HEK293 (cell line): Measurements from ENCODE around the gene DNAI7.

Source experiments
- CTCF ChIA-PET: fragments of 350-600 bp; formaldehyde crosslinking; extraction: SDS; loops from one replicate; lab custom pipeline; 2021; ENCODE audit warnings: antibody characterized with exemption; lab: Yijun Ruan, JAX
- POLR2A ChIA-PET: fragments of 300-600 bp; formaldehyde crosslinking; extraction: SDS; loops from one replicate; lab custom pipeline; 2020; ENCODE audit warnings: antibody characterized with exemption, inconsistent platforms; lab: Yijun Ruan, JAX
- H3K27ac ChIP-seq: fragments of 200-500 bp; sonication (Bioruptor generic); 2 replicates; pipeline ENCODE4 v1.5.1; 2014; ENCODE audit warnings: low read depth, low read length, control low read depth, inconsistent platforms; ENCODE audit errors: extremely low read depth
- H3K36me3 ChIP-seq, 2 experiments: fragments of 200-500 bp in 1 of 2; sonication (Bioruptor generic) in 1 of 2; 1 replicate in 1 of 2; 2 replicates in 1 of 2; pipeline ENCODE4 v1.5.1; 2014 to 2017; ENCODE audit warnings: inconsistent platforms in 2 of 2, low read length in 2 of 2; ENCODE audit not compliant: control insufficient read depth in 2 of 2, insufficient read depth in 1 of 2
- H3K4me1 ChIP-seq: fragments of 200-500 bp; sonication (Bioruptor generic); 2 replicates; pipeline ENCODE4 v1.5.1; 2014; ENCODE audit warnings: mild to moderate bottlenecking, low read length, inconsistent platforms; ENCODE audit not compliant: control insufficient read depth, insufficient read depth
- H3K4me3 ChIP-seq: 2 replicates; pipeline ENCODE4 v1.5.1; 2011; ENCODE audit warnings: low read depth, mild to moderate bottlenecking, control low read depth, low read length, moderate library complexity
- H3K9me3 ChIP-seq: fragments of 200-500 bp; sonication (Bioruptor generic); 2 replicates; pipeline ENCODE4 v1.5.1; 2014; ENCODE audit warnings: low read depth, low read length, inconsistent platforms; ENCODE audit not compliant: control insufficient read depth, insufficient read depth
- BCL6B ChIP-seq: fragments of 450-650 bp; formaldehyde crosslinking; IDR thresholded peaks from 2 replicates; pipeline ENCODE4 v1.5.1; 2017; ENCODE audit warnings: missing biosample characterization, missing genetic modification characterization
- KLF10 ChIP-seq: fragments of 450-650 bp; IDR thresholded peaks from 2 replicates; pipeline ENCODE4 v1.5.1; 2018; ENCODE audit warnings: missing biosample characterization, mild to moderate bottlenecking, missing genetic modification characterization
- SCRT2 ChIP-seq: fragments of 450-650 bp; formaldehyde crosslinking; IDR thresholded peaks from 2 replicates; pipeline ENCODE4 v1.5.1; 2016; ENCODE audit warnings: missing biosample characterization, missing genetic modification characterization
- ZBTB20 ChIP-seq: fragments of 450-650 bp; formaldehyde crosslinking; IDR thresholded peaks from 2 replicates; pipeline ENCODE4 v1.5.1; 2016; ENCODE audit warnings: missing biosample characterization, missing genetic modification characterization
- ZNF114 ChIP-seq: fragments of 450-650 bp; formaldehyde crosslinking; IDR thresholded peaks from 2 replicates; pipeline ENCODE4 v1.5.0; 2017; ENCODE audit warnings: missing biosample characterization, missing genetic modification characterization
- ZNF223 ChIP-seq: fragments of 450-650 bp; formaldehyde crosslinking; IDR thresholded peaks from 2 replicates; pipeline ENCODE4 v1.5.1; 2016; ENCODE audit warnings: missing biosample characterization, missing genetic modification characterization
- ZNF24 ChIP-seq: fragments of 450-650 bp; formaldehyde crosslinking; IDR thresholded peaks from 2 replicates; pipeline ENCODE4 v1.5.1; 2016; ENCODE audit warnings: missing biosample characterization, missing genetic modification characterization
- ZNF266 ChIP-seq: fragments of 450-650 bp; formaldehyde crosslinking; IDR thresholded peaks from 2 replicates; pipeline ENCODE4 v1.5.1; 2016; ENCODE audit warnings: missing biosample characterization, missing genetic modification characterization, low read depth
- ZNF473 ChIP-seq: fragments of 450-650 bp; formaldehyde crosslinking; IDR thresholded peaks from 2 replicates; pipeline ENCODE4 v1.5.1; 2017; ENCODE audit warnings: missing biosample characterization, missing genetic modification characterization
- ZNF513 ChIP-seq: fragments of 450-650 bp; IDR thresholded peaks from 2 replicates; pipeline ENCODE4 v1.5.1; 2018; ENCODE audit warnings: missing biosample characterization, missing genetic modification characterization
- ZNF514 ChIP-seq: fragments of 450-650 bp; formaldehyde crosslinking; IDR thresholded peaks from 2 replicates; pipeline ENCODE4 v1.5.1; 2016; ENCODE audit warnings: missing biosample characterization, missing genetic modification characterization
- ZNF558 ChIP-seq: fragments of 450-650 bp; formaldehyde crosslinking; IDR thresholded peaks from 2 replicates; pipeline ENCODE4 v1.5.1; 2016; ENCODE audit warnings: missing biosample characterization, missing genetic modification characterization
- ZNF626 ChIP-seq: fragments of 450-650 bp; sonication (Bioruptor Pico); formaldehyde crosslinking; IDR thresholded peaks from 2 replicates; pipeline ENCODE4 v1.5.1; 2018; ENCODE audit warnings: missing biosample characterization, missing genetic modification characterization, inconsistent platforms
- ZSCAN30 ChIP-seq: fragments of 450-650 bp; IDR thresholded peaks from 2 replicates; pipeline ENCODE4 v1.5.1; 2018; ENCODE audit warnings: missing biosample characterization, mild to moderate bottlenecking, missing genetic modification characterization, moderate library complexity
- ZXDB ChIP-seq: fragments of 450-650 bp; formaldehyde crosslinking; IDR thresholded peaks from 2 replicates; pipeline ENCODE4 v1.5.1; 2016; ENCODE audit warnings: missing biosample characterization, missing genetic modification characterization
- TF ChIP-seq, protein P1 (sequence below): fragments of 450-650 bp; formaldehyde crosslinking; IDR thresholded peaks from 2 replicates; pipeline ENCODE4 v1.5.1; 2017; ENCODE audit warnings: missing biosample characterization, mild to moderate bottlenecking, missing genetic modification characterization, moderate library complexity
- TF ChIP-seq, protein P2 (sequence below): fragments of 450-650 bp; formaldehyde crosslinking; IDR thresholded peaks from 2 replicates; pipeline ENCODE4 v1.5.0; 2017; ENCODE audit warnings: missing biosample characterization, missing genetic modification characterization, borderline replicate concordance

DNAI7 gene

DNA sequence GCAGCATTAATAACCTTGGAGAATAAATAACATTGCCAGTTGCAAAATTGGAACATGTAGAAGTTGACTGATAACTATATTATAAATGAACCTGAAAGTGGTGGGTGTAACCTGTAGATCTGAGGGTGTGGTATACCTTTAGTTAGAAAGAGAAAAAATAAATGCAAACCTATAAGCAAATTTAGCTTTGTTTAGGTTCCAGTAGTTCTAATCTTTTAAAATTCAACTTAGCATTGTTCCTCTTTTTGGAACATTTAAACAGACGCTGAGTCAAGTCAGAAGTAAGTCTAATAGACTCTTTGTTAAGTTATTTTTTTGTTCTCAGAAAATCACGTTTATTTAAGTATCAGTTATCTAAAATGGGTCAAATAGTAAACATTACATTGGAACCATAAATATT is 120.0 kb downstream of the DNAI7 start:
- H3K27ac ChIP-seq = no peak overlapping the region
- CTCF ChIA-PET = no interaction called here
- H3K4me3 ChIP-seq = no peak overlapping the region
- H3K36me3 ChIP-seq = no peaks in the 10 kb centered on the region
- POLR2A ChIA-PET = interaction anchor here (0.6 kb wide), 1 partner anchor 14 kb away, joined by 6 read pairs; no protein-coding TSS in a partner anchor
- no peak for TF ChIP-seq ZNF513 (tag by site-specific recombination)
- no peak for TF ChIP-seq ZSCAN30 (tag by site-specific recombination)
- no peak for TF ChIP-seq ZNF514
- TF ChIP-seq ZXDB (tag by site-specific recombination) = no peak
- no peak for TF ChIP-seq ZBTB20
- TF ChIP-seq, protein P1, sequence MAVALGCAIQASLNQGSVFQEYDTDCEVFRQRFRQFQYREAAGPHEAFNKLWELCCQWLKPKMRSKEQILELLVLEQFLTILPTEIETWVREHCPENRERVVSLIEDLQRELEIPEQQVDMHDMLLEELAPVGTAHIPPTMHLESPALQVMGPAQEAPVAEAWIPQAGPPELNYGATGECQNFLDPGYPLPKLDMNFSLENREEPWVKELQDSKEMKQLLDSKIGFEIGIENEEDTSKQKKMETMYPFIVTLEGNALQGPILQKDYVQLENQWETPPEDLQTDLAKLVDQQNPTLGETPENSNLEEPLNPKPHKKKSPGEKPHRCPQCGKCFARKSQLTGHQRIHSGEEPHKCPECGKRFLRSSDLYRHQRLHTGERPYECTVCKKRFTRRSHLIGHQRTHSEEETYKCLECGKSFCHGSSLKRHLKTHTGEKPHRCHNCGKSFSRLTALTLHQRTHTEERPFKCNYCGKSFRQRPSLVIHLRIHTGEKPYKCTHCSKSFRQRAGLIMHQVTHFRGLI (tag by site-specific recombination) = no peak
- TF ChIP-seq, protein P2, sequence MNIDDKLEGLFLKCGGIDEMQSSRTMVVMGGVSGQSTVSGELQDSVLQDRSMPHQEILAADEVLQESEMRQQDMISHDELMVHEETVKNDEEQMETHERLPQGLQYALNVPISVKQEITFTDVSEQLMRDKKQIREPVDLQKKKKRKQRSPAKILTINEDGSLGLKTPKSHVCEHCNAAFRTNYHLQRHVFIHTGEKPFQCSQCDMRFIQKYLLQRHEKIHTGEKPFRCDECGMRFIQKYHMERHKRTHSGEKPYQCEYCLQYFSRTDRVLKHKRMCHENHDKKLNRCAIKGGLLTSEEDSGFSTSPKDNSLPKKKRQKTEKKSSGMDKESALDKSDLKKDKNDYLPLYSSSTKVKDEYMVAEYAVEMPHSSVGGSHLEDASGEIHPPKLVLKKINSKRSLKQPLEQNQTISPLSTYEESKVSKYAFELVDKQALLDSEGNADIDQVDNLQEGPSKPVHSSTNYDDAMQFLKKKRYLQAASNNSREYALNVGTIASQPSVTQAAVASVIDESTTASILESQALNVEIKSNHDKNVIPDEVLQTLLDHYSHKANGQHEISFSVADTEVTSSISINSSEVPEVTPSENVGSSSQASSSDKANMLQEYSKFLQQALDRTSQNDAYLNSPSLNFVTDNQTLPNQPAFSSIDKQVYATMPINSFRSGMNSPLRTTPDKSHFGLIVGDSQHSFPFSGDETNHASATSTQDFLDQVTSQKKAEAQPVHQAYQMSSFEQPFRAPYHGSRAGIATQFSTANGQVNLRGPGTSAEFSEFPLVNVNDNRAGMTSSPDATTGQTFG (tag by site-specific recombination) = no peak
- no peak for TF ChIP-seq ZNF626 (tag by site-specific recombination)
- TF ChIP-seq ZNF24 (tag by site-specific recombination) = no peak
- no peak for TF ChIP-seq ZNF223 (tag by site-specific recombination)
- H3K4me1 ChIP-seq = no peaks in the 10 kb centered on the region
- H3K9me3 ChIP-seq = no peaks in the 10 kb centered on the region

- CTCF ChIA-PET = no interaction called here
- TF ChIP-seq SCRT2 (tag by site-specific recombination) (no peak), ZXDB (tag by site-specific recombination) (no peak), ZNF266 (no peak), BCL6B (tag by site-specific recombination) (no peak), ZNF558 (no peak), KLF10 (tag by site-specific recombination) (no peak), ZNF114 (tag by site-specific recombination) (no peak), ZNF473 (tag by site-specific recombination) (no peak)
- TF ChIP-seq, protein P2 (tag by site-specific recombination) = no peak
- no peaks in the 10 kb centered on the region for H3K4me1 ChIP-seq
- H3K9me3 ChIP-seq = no peaks in the 10 kb centered on the region
- no peaks in the 10 kb centered on the region for H3K36me3 ChIP-seq
- POLR2A ChIA-PET = no interaction called here
- no peak overlapping the region for H3K4me3 ChIP-seq
- H3K27ac ChIP-seq = no peak overlapping the region
Measured at GRCh38 chr12:25074113-25074512, 120.8 kb downstream of the DNAI7 start.
